Osteoblast (primary cell): ENCODE results near the gene SPRR1B. TPM values are rescaled to one million over a fixed set of nuclear protein-coding genes. Genes with fewer than 3 reads are reported as not detected.
"Not testable (repeated sequence)": the region's sequence is repeated elsewhere in the genome, so short reads cannot be mapped to it uniquely, and the experiment has no call there.

Experiments used
- DNase-seq: peaks from one replicate; pipeline ENCODE4 v3.0.0; 2011; ENCODE audit warnings: low spot score, mixed read lengths; ENCODE audit not compliant: insufficient read length; ENCODE audit errors: missing footprints
- H2AFZ ChIP-seq: 2 replicates; pipeline ENCODE4 v1.6.0; 2011; ENCODE audit warnings: mild to moderate bottlenecking, low read length
- H3K27ac ChIP-seq: 2 replicates; pipeline ENCODE4 v1.5.1; 2011; ENCODE audit warnings: mild to moderate bottlenecking, low read depth, low read length, moderate library complexity
- H3K27me3 ChIP-seq: 2 replicates; pipeline ENCODE4 v1.6.0; 2012; ENCODE audit warnings: mild to moderate bottlenecking, control low read depth, inconsistent platforms, low read length, moderate library complexity; ENCODE audit not compliant: insufficient read depth
- H3K36me3 ChIP-seq: 2 replicates; pipeline ENCODE4 v1.5.1; 2011; ENCODE audit warnings: mild to moderate bottlenecking, low read length, control low read depth, moderate library complexity; ENCODE audit not compliant: insufficient read depth
- H3K4me1 ChIP-seq: 2 replicates; pipeline ENCODE4 v1.5.1; 2011; ENCODE audit warnings: mild to moderate bottlenecking, low read length, control low read depth, moderate library complexity; ENCODE audit not compliant: insufficient read depth
- H3K4me2 ChIP-seq: 2 replicates; pipeline ENCODE4 v1.6.0; 2011; ENCODE audit warnings: mild to moderate bottlenecking, low read length; ENCODE audit not compliant: insufficient read depth
- H3K4me3 ChIP-seq: fragments of 200-600 bp; sonication (generic); 3 replicates; pipeline ENCODE4 v1.5.1; 2012; ENCODE audit warnings: mild to moderate bottlenecking, low read length, inconsistent platforms; ENCODE audit not compliant: insufficient read depth
- H3K79me2 ChIP-seq: 2 replicates; pipeline ENCODE4 v1.6.0; 2012; ENCODE audit warnings: mild to moderate bottlenecking, low read length, control low read depth, inconsistent platforms; ENCODE audit not compliant: insufficient read depth
- H3K9me3 ChIP-seq: 2 replicates; pipeline ENCODE4 v1.5.1; 2011; ENCODE audit warnings: low read depth, low read length, control low read depth
- H4K20me1 ChIP-seq: 2 replicates; pipeline ENCODE4 v1.6.0; 2012; ENCODE audit warnings: mild to moderate bottlenecking, low read length, control low read depth; ENCODE audit not compliant: insufficient read depth
- CTCF ChIP-seq: IDR thresholded peaks from 2 replicates; pipeline ENCODE4 v1.5.1; 2011; ENCODE audit warnings: mild to moderate bottlenecking, low read depth, low read length, moderate library complexity; ENCODE audit errors: extremely low read depth
- total RNA-seq: library from RNA; depleted of rRNA; stranded (reverse); fragments of >200 nt; gene quantifications from 2 replicates; pipeline ENCODE4 v1.2.3, GENCODE V29; 2012

SPRR1B gene
- total RNA-seq, 1 donor, result not detected

- no peak for TF ChIP-seq CTCF
- H3K9me3 ChIP-seq, result no peaks in the 10 kb centered on the region
- H3K27ac ChIP-seq, result no peak within 1 kb of the TSS
- no peak within 1 kb of the TSS for H3K4me3 ChIP-seq
- no peaks in the 10 kb centered on the region for H3K36me3 ChIP-seq
- no peak within 1 kb of the TSS for H3K4me2 ChIP-seq
- H3K79me2 ChIP-seq, result no peaks in the 10 kb centered on the region
- H3K27me3 ChIP-seq, result no peaks in the 10 kb centered on the region
- no peaks in the 10 kb centered on the region for H4K20me1 ChIP-seq
- no peak within 1 kb of the TSS for H2AFZ ChIP-seq
- no peaks in the 10 kb centered on the region for H3K4me1 ChIP-seq
- DNase-seq, result no peak
Observed at GRCh38 chr1:153001382-153001781, 29.6 kb upstream of the SPRR1B start, which contains the start of gene SPRR3. SPRR3 (plus strand) TSS chr1:153001749; CDS start chr1:153003021, 1,272 bp downstream.

DNA sequence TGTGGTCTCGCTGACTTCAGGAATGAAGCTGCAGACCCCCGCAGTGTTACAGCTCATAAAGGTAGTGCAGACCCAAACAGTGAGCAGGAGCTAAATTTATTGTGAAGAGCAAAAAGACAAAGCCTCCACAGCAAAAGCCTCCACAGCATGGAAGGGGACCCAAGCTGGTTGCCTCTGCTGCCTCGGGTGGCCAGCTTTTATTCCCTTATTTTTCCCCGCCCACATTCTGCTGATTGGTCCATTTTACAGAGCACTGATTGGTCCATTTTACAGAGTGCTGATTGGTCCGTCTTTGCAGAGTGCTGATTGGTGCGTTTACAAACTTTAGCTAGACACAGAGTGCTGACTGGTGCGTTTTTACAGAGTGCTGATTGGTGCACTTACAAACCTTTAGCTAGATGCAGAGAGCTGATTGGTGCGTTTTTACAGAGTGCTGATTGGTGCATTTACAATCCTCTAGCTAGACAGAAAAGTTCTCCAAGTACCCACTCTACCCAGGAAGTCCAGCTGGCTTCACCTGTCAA is 19.7 kb upstream of the SPRR1B start:
- H3K4me3 ChIP-seq, H3K4me2 ChIP-seq, H3K27ac ChIP-seq, H3K79me2 ChIP-seq, H3K9me3 ChIP-seq, H4K20me1 ChIP-seq, H3K4me1 ChIP-seq, H2AFZ ChIP-seq, H3K27me3 ChIP-seq, H3K36me3 ChIP-seq, DNase-seq: not testable (repeated sequence)

DNA sequence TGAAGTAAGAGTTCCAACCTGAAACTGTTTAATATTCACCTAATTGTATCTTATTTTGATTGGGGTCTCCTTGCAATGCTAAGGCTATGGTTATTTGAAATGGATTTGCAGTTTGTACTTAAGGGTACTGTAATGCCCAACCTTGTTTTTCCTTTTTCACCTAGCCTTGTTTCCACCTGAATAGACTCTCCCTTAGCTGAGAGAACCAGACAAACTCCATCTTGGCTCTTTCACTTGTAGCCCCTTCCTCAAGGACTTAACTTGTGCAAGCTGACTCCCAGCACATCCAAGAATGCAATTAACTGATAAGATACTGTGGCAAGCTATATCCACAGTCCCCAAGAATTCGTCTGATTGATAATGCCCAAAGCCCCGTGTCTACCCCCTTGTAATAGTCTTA is 9.2 kb upstream of the SPRR1B start:
- not testable (repeated sequence) for H3K27ac ChIP-seq, H3K4me1 ChIP-seq, H3K36me3 ChIP-seq, H3K4me3 ChIP-seq, DNase-seq, H4K20me1 ChIP-seq, H2AFZ ChIP-seq, H3K79me2 ChIP-seq, H3K4me2 ChIP-seq, H3K9me3 ChIP-seq, H3K27me3 ChIP-seq

- H3K9me3 ChIP-seq, H3K27me3 ChIP-seq, H3K27ac ChIP-seq, H3K4me2 ChIP-seq, H3K4me3 ChIP-seq, H3K36me3 ChIP-seq, H3K79me2 ChIP-seq, H4K20me1 ChIP-seq, H2AFZ ChIP-seq, H3K4me1 ChIP-seq, DNase-seq: not testable (repeated sequence)
Observed at GRCh38 chr1:153022340-153022739, 8.7 kb upstream of the SPRR1B start.

DNA sequence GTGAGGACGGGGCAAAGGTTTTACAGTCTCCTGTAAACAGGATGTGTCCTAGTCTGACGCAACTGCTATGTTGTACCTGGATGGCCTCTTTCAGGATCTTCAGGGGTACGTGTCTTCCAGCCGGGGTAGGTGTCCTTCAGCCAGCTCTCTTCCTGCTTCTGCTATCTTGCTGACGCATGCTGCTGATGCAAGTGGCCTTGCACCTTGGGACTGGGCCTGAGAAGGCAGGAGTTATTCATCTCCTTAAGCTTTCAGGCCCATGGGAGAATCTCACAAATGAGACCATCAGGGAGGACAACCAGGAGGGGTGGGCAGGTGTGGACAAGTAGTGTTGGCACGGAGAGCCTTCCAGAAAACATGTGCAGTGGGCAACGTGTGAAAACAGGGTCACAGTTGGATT is 7.9 kb upstream of the SPRR1B start:
- DNase-seq, result no peak
- H3K36me3 ChIP-seq, result no peaks in the 10 kb centered on the region
- no peaks in the 10 kb centered on the region for H3K4me1 ChIP-seq
- H3K4me3 ChIP-seq, result no peak overlapping the region
- H3K4me2 ChIP-seq, result no peak overlapping the region
- no peak overlapping the region for H2AFZ ChIP-seq
- H3K27me3 ChIP-seq, result no peaks in the 10 kb centered on the region
- no peaks in the 10 kb centered on the region for H4K20me1 ChIP-seq
- H3K9me3 ChIP-seq, result no peaks in the 10 kb centered on the region
- H3K79me2 ChIP-seq, result no peaks in the 10 kb centered on the region
- no peak overlapping the region for H3K27ac ChIP-seq
- no peak for TF ChIP-seq CTCF
